Measurements from ENCODE around the gene VPS9D1.

GRCh38 chr16:89765292-89765830 lies 44.7 kb upstream of the VPS9D1 start:
- TF ChIP-seq, protein P1, sequence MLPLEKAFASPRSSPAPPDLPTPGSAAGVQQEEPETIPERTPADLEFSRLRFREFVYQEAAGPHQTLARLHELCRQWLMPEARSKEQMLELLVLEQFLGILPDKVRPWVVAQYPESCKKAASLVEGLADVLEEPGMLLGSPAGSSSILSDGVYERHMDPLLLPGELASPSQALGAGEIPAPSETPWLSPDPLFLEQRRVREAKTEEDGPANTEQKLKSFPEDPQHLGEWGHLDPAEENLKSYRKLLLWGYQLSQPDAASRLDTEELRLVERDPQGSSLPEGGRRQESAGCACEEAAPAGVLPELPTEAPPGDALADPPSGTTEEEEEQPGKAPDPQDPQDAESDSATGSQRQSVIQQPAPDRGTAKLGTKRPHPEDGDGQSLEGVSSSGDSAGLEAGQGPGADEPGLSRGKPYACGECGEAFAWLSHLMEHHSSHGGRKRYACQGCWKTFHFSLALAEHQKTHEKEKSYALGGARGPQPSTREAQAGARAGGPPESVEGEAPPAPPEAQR (CRISPR knock-in tag; IDR thresholded peaks at IDR 0.05): no peak
- TF ChIP-seq USF1 (CRISPR knock-in tag; IDR thresholded peaks at IDR 0.05) (no peak), CTCF (IDR thresholded peaks at IDR 0.05) (no peak), IRF1 (CRISPR knock-in tag; IDR thresholded peaks at IDR 0.05) (no peak), MXD4 (CRISPR knock-in tag; IDR thresholded peaks at IDR 0.05; ENCODE audit: borderline replicate concordance) (no peak), JUN (CRISPR knock-in tag; IDR thresholded peaks at IDR 0.05) (no peak), ELF4 (CRISPR knock-in tag; IDR thresholded peaks at IDR 0.05; ENCODE audit: low read depth) (no peak), GABPB1 (CRISPR knock-in tag; IDR thresholded peaks at IDR 0.05) (no peak)
- TF ChIP-seq, protein P2, sequence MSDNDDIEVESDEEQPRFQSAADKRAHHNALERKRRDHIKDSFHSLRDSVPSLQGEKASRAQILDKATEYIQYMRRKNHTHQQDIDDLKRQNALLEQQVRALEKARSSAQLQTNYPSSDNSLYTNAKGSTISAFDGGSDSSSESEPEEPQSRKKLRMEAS (CRISPR knock-in tag; IDR thresholded peaks at IDR 0.05): no peak
- TF ChIP-seq, protein P3, sequence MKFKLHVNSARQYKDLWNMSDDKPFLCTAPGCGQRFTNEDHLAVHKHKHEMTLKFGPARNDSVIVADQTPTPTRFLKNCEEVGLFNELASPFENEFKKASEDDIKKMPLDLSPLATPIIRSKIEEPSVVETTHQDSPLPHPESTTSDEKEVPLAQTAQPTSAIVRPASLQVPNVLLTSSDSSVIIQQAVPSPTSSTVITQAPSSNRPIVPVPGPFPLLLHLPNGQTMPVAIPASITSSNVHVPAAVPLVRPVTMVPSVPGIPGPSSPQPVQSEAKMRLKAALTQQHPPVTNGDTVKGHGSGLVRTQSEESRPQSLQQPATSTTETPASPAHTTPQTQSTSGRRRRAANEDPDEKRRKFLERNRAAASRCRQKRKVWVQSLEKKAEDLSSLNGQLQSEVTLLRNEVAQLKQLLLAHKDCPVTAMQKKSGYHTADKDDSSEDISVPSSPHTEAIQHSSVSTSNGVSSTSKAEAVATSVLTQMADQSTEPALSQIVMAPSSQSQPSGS (CRISPR knock-in tag; IDR thresholded peaks at IDR 0.05; ENCODE audit: borderline replicate concordance, low read depth): no peak

Data from WTC11 (cell line).